ENCODE data around the gene SLC35F3. TPM values are rescaled to one million over a fixed set of nuclear protein-coding genes. Genes with fewer than 3 reads are reported as not detected.

The SLC35F3 gene
- total and polyA plus RNA-seq, 4 donors: 0.01 to 0.37 (median 0.08) TPM; not detected in 1

DNA sequence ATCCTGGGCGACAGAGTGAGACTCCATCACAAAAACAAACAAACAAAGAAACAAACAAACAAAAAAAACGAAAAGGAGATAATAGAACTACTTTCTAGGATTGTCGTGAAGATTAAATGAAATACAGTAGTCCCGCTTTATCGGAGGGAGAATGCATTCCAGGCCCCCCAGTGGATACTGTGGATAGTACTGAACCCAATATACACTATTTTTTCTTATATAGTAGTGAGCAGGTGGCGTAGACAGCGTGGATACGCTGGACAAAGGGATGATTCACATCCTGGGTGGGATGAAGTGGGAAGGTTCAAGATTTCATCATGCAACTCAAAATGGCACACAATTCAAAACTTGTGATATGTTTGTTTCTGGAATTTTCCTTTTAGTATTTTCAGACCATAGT, 8.0 kb downstream of the SLC35F3 start (continued):
- TF ChIP-seq, protein P1, sequence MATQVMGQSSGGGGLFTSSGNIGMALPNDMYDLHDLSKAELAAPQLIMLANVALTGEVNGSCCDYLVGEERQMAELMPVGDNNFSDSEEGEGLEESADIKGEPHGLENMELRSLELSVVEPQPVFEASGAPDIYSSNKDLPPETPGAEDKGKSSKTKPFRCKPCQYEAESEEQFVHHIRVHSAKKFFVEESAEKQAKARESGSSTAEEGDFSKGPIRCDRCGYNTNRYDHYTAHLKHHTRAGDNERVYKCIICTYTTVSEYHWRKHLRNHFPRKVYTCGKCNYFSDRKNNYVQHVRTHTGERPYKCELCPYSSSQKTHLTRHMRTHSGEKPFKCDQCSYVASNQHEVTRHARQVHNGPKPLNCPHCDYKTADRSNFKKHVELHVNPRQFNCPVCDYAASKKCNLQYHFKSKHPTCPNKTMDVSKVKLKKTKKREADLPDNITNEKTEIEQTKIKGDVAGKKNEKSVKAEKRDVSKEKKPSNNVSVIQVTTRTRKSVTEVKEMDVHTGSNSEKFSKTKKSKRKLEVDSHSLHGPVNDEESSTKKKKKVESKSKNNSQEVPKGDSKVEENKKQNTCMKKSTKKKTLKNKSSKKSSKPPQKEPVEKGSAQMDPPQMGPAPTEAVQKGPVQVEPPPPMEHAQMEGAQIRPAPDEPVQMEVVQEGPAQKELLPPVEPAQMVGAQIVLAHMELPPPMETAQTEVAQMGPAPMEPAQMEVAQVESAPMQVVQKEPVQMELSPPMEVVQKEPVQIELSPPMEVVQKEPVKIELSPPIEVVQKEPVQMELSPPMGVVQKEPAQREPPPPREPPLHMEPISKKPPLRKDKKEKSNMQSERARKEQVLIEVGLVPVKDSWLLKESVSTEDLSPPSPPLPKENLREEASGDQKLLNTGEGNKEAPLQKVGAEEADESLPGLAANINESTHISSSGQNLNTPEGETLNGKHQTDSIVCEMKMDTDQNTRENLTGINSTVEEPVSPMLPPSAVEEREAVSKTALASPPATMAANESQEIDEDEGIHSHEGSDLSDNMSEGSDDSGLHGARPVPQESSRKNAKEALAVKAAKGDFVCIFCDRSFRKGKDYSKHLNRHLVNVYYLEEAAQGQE (IDR thresholded peaks at IDR 0.05): no peak

DNA sequence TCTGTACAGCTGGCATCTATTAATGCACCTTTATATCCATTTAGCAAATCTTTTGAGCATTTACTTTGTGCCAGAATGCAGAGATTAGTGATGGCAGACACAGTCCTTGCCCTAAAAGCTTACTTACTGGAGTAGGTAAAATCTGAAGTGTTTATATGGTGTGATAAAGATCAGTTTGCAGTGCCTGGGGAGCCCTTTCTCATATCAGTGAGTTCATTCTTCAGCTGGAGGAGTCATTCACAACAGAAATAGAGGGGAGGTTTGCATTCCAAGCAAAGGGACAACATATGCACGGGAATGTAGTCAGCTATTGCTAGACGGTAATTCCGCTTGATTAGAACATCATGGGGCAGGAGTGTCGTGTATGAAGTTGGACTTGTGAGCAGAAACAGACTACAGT, 8.4 kb downstream of the SLC35F3 start:
- no peak overlapping the region for H3K4me3 ChIP-seq (ENCODE audit: low read depth in 1 of 3, low read length in 3 of 3)

DNA sequence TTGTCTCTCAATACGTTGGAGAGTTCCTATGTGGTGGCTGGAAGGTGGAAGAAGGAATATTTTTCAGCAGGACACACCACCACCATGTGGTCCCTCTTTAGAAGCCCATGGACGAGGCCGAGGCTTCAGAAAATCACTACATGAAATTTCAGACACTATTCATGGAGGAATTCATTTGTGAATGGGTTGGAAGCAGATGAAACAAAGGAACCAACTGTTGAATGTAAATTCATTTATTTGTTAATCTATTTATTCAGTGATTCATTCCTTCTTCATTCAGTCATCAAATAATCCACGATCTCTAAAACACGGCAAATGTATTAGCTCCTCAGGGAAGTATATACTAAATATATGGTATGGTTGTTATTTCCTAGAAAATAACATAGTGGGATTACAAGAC, 12.2 kb downstream of the SLC35F3 start:
- no peaks in the 10 kb centered on the region for H3K4me1 ChIP-seq (ENCODE audit: control insufficient read depth in 4 of 4, insufficient read depth in 4 of 4, low read length in 3 of 4)
- no peak overlapping the region for H3K27ac ChIP-seq (ENCODE audit: low read depth in 1 of 2, low read length in 2 of 2)
- WGBS: 75% methylated on average over 5 of the region's 5 CpGs
- H3K9me3 ChIP-seq (ENCODE audit: control insufficient read depth in 4 of 4, low read length in 3 of 4): no peaks in the 10 kb centered on the region
- H3K4me3 ChIP-seq (ENCODE audit: low read depth in 1 of 3, low read length in 3 of 3): no peak overlapping the region
- no peak overlapping the region for H3K9ac ChIP-seq (ENCODE audit: low read depth in 1 of 2, low read length in 2 of 2)
- H3K27me3 ChIP-seq (ENCODE audit: control insufficient read depth in 4 of 4, insufficient read depth in 4 of 4, low read length in 3 of 4): no peaks in the 10 kb centered on the region
- DNase-seq (ENCODE audit: low spot score): no peak
- no peaks in the 10 kb centered on the region for H3K36me3 ChIP-seq (ENCODE audit: control insufficient read depth in 4 of 4, insufficient read depth in 3 of 4, low read depth in 1 of 4, low read length in 3 of 4)
- TF ChIP-seq GABPA (IDR thresholded peaks at IDR 0.05 in 1 of 2, conservative IDR thresholded peaks at IDR 0.05 in 1 of 2) (no peak), RXRA (IDR thresholded peaks at IDR 0.05) (no peak), HNF4A (conservative IDR thresholded peaks at IDR 0.05) (no peak), SP1 (IDR thresholded peaks at IDR 0.05) (no peak), RAD21 (IDR thresholded peaks at IDR 0.05) (no peak), TAF1 (conservative IDR thresholded peaks at IDR 0.05) (no peak), NR2F2 (IDR thresholded peaks at IDR 0.05) (no peak), JUND (IDR thresholded peaks at IDR 0.05) (no peak), YY1 (IDR thresholded peaks at IDR 0.05) (no peak), FOXA1 (IDR thresholded peaks at IDR 0.05) (no peak)
- TF ChIP-seq, protein P2, sequence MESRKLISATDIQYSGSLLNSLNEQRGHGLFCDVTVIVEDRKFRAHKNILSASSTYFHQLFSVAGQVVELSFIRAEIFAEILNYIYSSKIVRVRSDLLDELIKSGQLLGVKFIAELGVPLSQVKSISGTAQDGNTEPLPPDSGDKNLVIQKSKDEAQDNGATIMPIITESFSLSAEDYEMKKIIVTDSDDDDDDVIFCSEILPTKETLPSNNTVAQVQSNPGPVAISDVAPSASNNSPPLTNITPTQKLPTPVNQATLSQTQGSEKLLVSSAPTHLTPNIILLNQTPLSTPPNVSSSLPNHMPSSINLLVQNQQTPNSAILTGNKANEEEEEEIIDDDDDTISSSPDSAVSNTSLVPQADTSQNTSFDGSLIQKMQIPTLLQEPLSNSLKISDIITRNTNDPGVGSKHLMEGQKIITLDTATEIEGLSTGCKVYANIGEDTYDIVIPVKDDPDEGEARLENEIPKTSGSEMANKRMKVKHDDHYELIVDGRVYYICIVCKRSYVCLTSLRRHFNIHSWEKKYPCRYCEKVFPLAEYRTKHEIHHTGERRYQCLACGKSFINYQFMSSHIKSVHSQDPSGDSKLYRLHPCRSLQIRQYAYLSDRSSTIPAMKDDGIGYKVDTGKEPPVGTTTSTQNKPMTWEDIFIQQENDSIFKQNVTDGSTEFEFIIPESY (IDR thresholded peaks at IDR 0.05): no peak
- TF ChIP-seq, protein P1 (IDR thresholded peaks at IDR 0.05): no peak

More for the DNA sequence above, 8.4 kb downstream of the SLC35F3 start:
- no peak overlapping the region for H3K9ac ChIP-seq (ENCODE audit: low read depth in 1 of 2, low read length in 2 of 2)
- no peak overlapping the region for H3K27ac ChIP-seq (ENCODE audit: low read depth in 1 of 2, low read length in 2 of 2)
- H3K27me3 ChIP-seq (ENCODE audit: control insufficient read depth in 4 of 4, insufficient read depth in 4 of 4, low read length in 3 of 4): peaks cover 0 to 2% (median 0%) of the 10 kb centered on the region in 4 donors
- TF ChIP-seq FOXA1 (IDR thresholded peaks at IDR 0.05): no peak
- no peak for TF ChIP-seq HNF4A (conservative IDR thresholded peaks at IDR 0.05)
- TF ChIP-seq RAD21 (IDR thresholded peaks at IDR 0.05): no peak
- TF ChIP-seq, protein P3, sequence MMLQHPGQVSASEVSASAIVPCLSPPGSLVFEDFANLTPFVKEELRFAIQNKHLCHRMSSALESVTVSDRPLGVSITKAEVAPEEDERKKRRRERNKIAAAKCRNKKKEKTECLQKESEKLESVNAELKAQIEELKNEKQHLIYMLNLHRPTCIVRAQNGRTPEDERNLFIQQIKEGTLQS (IDR thresholded peaks at IDR 0.05): no peak
- no peak for TF ChIP-seq GABPA (IDR thresholded peaks at IDR 0.05 in 1 of 2, conservative IDR thresholded peaks at IDR 0.05 in 1 of 2)
- no peak for TF ChIP-seq RXRA (IDR thresholded peaks at IDR 0.05)
- TF ChIP-seq, protein P1 (IDR thresholded peaks at IDR 0.05): no peak
- TF ChIP-seq, protein P4, sequence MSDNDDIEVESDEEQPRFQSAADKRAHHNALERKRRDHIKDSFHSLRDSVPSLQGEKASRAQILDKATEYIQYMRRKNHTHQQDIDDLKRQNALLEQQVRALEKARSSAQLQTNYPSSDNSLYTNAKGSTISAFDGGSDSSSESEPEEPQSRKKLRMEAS (IDR thresholded peaks at IDR 0.05): no peak
- TF ChIP-seq SP1 (IDR thresholded peaks at IDR 0.05): no peak
- no peaks in the 10 kb centered on the region for H3K36me3 ChIP-seq (ENCODE audit: control insufficient read depth in 4 of 4, insufficient read depth in 3 of 4, low read depth in 1 of 4, low read length in 3 of 4)
- no peaks in the 10 kb centered on the region for H3K9me3 ChIP-seq (ENCODE audit: control insufficient read depth in 4 of 4, low read length in 3 of 4)
- no peak for DNase-seq (ENCODE audit: low spot score)
- WGBS: 81% methylated on average over 4 of the region's 4 CpGs
- no peaks in the 10 kb centered on the region for H3K4me1 ChIP-seq (ENCODE audit: control insufficient read depth in 4 of 4, insufficient read depth in 4 of 4, low read length in 3 of 4)
